Suprapubic skin (tissue), 4 donors: ENCODE measurements around the gene ICE2.

Source experiments
- EP300 ChIP-seq: sonication (generic); formaldehyde crosslinking; IDR thresholded peaks from one replicate; pipeline ENCODE4 v1.6.1; 2017; ENCODE audit warnings: antibody characterized with exemption
- POLR2A ChIP-seq, 2 donors: fragments of 450-650 bp; IDR thresholded peaks; one replicate each; pipeline ENCODE4 v1.6.1; 2017; ENCODE audit warnings: antibody characterized with exemption in 2 of 2, mild to moderate bottlenecking in 2 of 2, moderate library complexity in 2 of 2
- POLR2AphosphoS5 ChIP-seq, 3 donors: sonication (generic); formaldehyde crosslinking; IDR thresholded peaks; one replicate each; pipeline ENCODE4 v1.6.1; 2017; ENCODE audit warnings: antibody characterized with exemption in 3 of 3
- TF ChIP-seq, protein P1 (sequence below), 2 donors: fragments of 200-600 bp in 1 of 2; fragments of 450-650 bp in 1 of 2; sonication (generic) in 1 of 2; IDR thresholded peaks; one replicate each; pipeline ENCODE4 v1.5.1; 2016 to 2019; ENCODE audit warnings: antibody characterized with exemption in 2 of 2, mild to moderate bottlenecking in 1 of 2, moderate library complexity in 1 of 2

DNA sequence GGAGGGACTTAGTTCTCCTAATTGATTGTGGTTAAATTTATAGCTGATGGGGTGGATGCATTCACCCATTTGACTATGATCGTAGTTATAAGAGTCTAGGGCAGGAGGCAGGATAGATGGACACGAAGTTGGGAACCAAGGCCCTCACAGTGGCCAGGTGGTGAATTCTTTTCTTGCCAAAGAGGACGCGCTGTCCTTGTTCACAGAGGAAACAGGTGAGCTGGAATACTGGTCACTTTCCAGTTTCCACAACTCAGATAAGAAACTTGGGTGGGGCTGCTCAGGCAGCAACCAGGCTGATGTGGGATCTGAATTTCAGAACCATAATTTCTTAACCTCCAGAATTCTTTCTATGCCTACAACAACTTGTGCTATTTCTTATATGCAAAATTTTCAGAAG is 34.0 kb upstream of the ICE2 start:
- TF ChIP-seq EP300 (no peak), POLR2A (IDR thresholded peaks at IDR 0.05) (no peak), POLR2AphosphoS5 (IDR thresholded peaks at IDR 0.05) (no peak)
- TF ChIP-seq, protein P1, sequence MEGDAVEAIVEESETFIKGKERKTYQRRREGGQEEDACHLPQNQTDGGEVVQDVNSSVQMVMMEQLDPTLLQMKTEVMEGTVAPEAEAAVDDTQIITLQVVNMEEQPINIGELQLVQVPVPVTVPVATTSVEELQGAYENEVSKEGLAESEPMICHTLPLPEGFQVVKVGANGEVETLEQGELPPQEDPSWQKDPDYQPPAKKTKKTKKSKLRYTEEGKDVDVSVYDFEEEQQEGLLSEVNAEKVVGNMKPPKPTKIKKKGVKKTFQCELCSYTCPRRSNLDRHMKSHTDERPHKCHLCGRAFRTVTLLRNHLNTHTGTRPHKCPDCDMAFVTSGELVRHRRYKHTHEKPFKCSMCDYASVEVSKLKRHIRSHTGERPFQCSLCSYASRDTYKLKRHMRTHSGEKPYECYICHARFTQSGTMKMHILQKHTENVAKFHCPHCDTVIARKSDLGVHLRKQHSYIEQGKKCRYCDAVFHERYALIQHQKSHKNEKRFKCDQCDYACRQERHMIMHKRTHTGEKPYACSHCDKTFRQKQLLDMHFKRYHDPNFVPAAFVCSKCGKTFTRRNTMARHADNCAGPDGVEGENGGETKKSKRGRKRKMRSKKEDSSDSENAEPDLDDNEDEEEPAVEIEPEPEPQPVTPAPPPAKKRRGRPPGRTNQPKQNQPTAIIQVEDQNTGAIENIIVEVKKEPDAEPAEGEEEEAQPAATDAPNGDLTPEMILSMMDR (IDR thresholded peaks at IDR 0.05): no peak
